Measurements from ENCODE around the gene VAPB.
A peak's percentile ranks its signal among the peaks of the same experiment; 100 is the strongest.

Gene VAPB

GRCh38 chr20:58349570-58349969 is 39.5 kb upstream of the VAPB start:
- peak; percentile 83 for DNase-seq (ENCODE audit: low read depth)
- peak; percentile 26 for TF ChIP-seq CTCF (IDR thresholded peaks at IDR 0.05; ENCODE audit: insufficient read depth, low read depth, low read length, missing control alignments)

GRCh38 chr20:58352468-58352867 is 36.6 kb upstream of the VAPB start:
- H3K4me3 ChIP-seq (ENCODE audit: low read length) = no peak overlapping the region
- TF ChIP-seq CTCF (IDR thresholded peaks at IDR 0.05; ENCODE audit: insufficient read depth, low read depth, low read length, missing control alignments) = no peak
- no peak for DNase-seq (ENCODE audit: low read depth)

More at GRCh38 chr20:58349570-58349969, 39.5 kb upstream of the VAPB start:
- H3K4me3 ChIP-seq (ENCODE audit: low read length) = no peak overlapping the region

- peak; percentile 27 for TF ChIP-seq CTCF (IDR thresholded peaks at IDR 0.05; ENCODE audit: insufficient read depth, low read depth, low read length, missing control alignments)
- H3K4me3 ChIP-seq (ENCODE audit: low read length) = no peak overlapping the region
- no peak for DNase-seq (ENCODE audit: low read depth)
Measured at GRCh38 chr20:58359441-58359840, 29.6 kb upstream of the VAPB start.

- no peak overlapping the region for H3K4me3 ChIP-seq (ENCODE audit: low read length)
- DNase-seq (ENCODE audit: low read depth) = no peak
- no peak for TF ChIP-seq CTCF (IDR thresholded peaks at IDR 0.05; ENCODE audit: insufficient read depth, low read depth, low read length, missing control alignments)
Measured at GRCh38 chr20:58360936-58361335, 28.1 kb upstream of the VAPB start.

GRCh38 chr20:58361481-58362205 is 27.4 kb upstream of the VAPB start:
- no peak overlapping the region for H3K4me3 ChIP-seq (ENCODE audit: low read length)
- DNase-seq (ENCODE audit: low read depth) = no peak
- no peak for TF ChIP-seq CTCF (IDR thresholded peaks at IDR 0.05; ENCODE audit: insufficient read depth, low read depth, low read length, missing control alignments)

GRCh38 chr20:58362206-58362516 is 26.9 kb upstream of the VAPB start:
- no peak for TF ChIP-seq CTCF (IDR thresholded peaks at IDR 0.05; ENCODE audit: insufficient read depth, low read depth, low read length, missing control alignments)
- no peak for DNase-seq (ENCODE audit: low read depth)
- no peak overlapping the region for H3K4me3 ChIP-seq (ENCODE audit: low read length)

- H3K4me3 ChIP-seq (ENCODE audit: low read length) = no peak overlapping the region
- no peak for TF ChIP-seq CTCF (IDR thresholded peaks at IDR 0.05; ENCODE audit: insufficient read depth, low read depth, low read length, missing control alignments)
- DNase-seq (ENCODE audit: low read depth) = no peak
Measured at GRCh38 chr20:58362970-58363369, 26.1 kb upstream of the VAPB start.

Data from epithelial cell of esophagus (primary cell).